ENCODE results near the gene HSPG2.
"Not testable (repeated sequence)": the region's sequence is repeated elsewhere in the genome, so short reads cannot be mapped to it uniquely, and the experiment has no call there.

Gene HSPG2

DNA sequence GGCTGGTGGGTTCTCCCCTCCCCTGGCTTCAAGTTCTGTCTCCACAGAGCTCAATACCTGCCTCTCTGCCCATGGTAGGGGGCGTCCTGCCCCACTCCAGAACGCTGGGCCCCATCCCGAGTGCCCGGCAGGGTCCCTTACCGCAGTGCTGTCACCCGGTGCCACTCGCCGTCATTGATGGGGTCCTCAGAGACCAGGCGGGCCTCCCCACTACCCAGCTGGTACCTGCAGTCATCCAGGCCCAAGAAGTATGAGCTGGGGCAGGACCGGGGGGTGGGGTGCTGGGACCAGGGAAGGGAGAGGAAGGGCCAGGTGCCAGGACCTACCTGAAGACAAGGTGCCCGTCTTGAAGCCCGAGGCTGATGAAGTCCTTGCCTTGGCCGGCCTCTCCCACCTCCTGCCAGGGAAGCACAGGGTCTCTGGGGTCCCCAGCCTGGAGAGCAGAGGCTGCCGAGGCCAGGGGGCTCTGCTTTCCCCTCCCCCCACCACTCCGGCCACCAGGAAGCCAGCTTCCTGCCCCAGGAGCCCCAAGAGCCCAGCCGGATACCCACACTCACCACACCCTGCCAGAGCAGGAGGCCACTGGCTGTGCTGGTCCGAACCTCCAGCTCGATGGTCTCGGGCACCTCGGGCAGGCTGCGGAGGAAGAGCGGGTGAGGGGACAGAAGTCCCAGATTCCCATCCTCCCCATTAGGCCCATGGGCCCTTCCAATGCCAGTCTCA lies 113.0 kb downstream of the HSPG2 start:
- DNase-seq (ENCODE audit: low read depth): no peak

GRCh38 chr1:21823206-21823979 lies 113.7 kb downstream of the HSPG2 start:
- no peak for DNase-seq (ENCODE audit: low read depth)

DNA sequence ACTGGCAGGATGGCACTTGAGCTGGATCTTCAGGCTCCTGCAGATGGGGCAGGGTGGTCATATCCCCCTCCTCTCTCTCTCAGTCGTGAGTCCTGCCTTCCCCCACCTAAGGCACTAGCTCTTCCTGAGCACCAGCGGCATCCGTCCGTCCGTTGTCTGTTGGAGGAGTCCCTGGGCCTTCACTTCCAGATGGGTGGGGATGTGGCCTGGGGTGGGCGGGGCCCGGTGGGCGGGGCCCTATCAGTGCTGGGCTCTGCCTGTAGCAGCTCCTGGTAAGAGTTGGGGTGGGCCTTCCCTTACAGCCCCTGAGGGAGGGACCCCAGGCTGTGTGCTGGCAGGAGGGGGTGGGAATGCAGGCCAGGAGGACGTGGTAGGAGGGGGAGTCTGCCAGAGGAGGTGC lies 114.8 kb downstream of the HSPG2 start:
- DNase-seq (ENCODE audit: low read depth): no peak

DNA sequence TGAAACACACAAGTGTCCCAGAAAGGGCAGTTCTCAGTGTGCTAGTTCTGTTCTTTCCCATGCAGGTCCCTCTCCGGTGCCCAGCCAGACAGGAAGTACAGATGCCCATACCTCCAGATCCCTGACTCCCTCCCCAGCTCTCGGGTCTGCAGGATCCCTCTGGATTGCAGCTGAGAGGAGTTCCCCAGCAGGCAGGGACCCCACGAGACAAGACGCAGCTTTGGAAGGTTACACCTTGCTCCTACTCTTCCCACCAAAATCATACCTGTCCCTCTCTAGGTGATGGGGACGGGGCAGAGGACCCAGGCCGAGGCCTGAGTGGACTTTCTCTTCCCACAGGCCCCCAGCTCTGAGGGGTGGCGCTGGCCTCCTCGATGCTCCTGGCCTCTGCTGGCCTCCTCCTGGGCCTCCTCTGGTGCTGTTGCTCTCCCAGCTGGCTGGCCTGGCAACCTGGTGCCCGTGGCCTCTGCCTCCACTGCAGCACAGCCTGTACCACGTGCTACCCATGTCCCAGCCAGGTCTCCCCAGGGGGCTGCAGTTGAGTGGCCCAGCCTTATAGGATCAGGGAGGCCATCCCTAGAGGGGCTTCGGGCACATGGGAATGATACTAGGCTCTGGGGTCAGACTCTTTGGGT lies 115.6 kb downstream of the HSPG2 start:
- no peak for DNase-seq (ENCODE audit: low read depth)

GRCh38 chr1:21820597-21821232 lies 116.4 kb downstream of the HSPG2 start:
- DNase-seq (ENCODE audit: low read depth): no peak

GRCh38 chr1:21818656-21819055 lies 118.5 kb downstream of the HSPG2 start:
- no peak for DNase-seq (ENCODE audit: low read depth)

GRCh38 chr1:21816602-21817302 lies 120.4 kb downstream of the HSPG2 start:
- no peak for DNase-seq (ENCODE audit: low read depth)

DNA sequence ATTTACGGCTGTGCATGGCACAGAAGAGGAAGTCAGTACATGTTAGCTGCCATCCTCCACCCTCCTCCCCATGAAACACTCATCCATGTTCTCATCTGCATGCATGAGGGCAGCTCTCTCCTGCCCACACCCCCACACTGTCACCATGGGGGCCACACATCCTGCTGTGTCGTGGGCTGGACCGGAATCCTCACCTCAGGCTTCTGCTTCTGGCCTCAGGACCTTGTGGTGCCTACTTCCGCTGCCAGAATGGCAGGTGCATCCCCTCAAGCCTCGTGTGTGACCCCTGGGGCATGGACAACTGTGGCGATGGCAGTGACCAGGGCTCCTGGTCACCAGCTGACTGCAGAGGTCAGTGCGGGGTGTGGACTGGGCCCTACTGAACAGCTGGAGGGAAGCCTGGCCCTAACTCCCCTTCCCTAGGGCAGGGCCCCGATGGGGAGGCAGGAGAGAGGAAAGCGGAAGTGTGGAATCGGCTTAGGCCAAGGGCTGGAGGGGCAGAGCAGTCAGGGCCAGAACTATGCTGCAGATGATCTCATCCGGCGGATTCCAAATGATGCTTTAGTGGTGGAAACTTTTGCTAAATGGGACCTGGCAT lies 121.3 kb downstream of the HSPG2 start:
- no peak for DNase-seq (ENCODE audit: low read depth)

DNA sequence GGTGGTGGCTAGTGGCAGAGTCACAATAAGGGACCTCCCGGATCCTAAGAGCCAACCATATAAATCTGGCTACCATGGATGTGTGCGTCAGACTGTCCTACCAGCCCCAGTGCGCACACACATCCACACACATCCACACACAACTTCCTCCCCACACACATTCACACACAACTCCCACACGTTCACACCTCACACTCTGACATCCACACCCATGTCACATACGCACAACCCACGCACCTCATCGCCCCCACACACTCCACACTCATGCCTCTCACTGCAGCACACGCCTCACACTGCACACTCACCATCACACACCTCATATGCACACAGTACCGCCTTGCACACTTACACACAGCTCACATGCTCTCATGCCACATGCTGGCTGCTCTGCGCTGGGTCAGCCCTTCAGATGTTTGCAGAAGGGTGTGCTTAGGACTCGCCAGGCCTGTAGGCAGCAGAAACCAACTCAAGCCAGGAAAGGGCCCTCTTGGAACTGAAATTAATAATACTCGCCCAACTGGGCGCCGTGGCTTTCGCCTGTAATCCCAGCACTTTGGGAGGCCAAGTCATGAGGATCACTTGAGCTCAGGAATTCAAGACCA lies 122.0 kb downstream of the HSPG2 start:
- no peak for DNase-seq (ENCODE audit: low read depth)

DNA sequence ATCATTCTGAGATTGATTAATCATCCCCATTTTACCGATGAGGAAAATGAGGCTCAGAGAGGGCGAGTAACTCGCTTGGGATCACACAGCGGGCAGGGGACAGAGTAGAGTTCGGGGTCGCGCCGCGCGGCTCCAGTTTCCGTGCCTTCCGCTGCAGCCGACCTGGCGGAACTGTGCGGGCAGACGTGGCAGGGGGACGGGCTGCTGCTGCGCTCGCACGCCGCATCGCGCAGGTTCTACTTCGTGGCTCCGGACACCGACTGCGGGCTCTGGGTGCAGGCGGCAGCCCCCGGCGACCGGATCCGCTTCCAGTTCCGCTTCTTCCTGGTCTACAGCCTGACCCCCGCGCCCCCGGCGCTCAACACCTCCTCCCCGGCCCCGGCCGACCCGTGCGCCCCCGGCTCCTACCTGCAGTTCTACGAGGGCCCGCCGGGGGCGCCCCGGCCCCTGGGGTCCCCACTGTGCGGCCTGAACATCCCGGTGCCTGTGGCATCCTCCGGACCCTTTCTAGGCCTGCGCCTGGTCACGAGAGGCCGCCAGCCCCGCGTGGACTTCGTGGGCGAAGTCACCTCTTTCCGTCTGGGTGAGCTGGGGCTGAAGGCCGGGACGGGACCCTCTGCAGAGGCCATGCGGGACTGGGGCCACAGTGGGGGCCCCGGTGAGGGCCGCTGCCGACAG lies 122.7 kb downstream of the HSPG2 start:
- DNase-seq (ENCODE audit: low read depth): no peak

GRCh38 chr1:21813542-21813941 lies 123.6 kb downstream of the HSPG2 start:
- DNase-seq (ENCODE audit: low read depth): no peak

GRCh38 chr1:21811875-21812305 lies 125.2 kb downstream of the HSPG2 start, which contains the start of gene LDLRAD2:
TSS of gene LDLRAD2 (plus strand) at chr1:21812265. CDS start at chr1:21812452, 187 bp downstream.
- DNase-seq (ENCODE audit: low read depth): no peak

- DNase-seq (ENCODE audit: low read depth): no peak
Measured at GRCh38 chr1:21804536-21804935, 132.6 kb downstream of the HSPG2 start.

DNA sequence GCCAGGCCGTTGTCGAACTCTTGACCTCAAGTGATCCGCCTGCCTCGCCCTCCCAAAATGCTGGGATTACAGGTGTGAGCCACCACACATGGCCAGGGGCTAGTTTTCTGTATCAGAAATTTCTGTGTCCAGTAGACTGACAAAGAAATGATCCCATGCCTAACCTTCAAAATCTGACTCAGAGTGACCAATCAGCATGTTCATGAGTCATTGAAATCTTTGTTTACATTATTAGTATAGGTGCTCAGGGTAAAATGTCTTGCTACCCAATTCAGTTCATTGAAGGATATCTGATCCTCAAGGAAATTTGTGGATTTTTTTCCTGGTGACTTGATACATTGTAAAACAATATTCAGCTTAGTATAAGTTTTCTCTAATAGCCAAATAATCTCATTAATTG lies 136.0 kb downstream of the HSPG2 start:
- no peak for DNase-seq (ENCODE audit: low read depth)

DNA sequence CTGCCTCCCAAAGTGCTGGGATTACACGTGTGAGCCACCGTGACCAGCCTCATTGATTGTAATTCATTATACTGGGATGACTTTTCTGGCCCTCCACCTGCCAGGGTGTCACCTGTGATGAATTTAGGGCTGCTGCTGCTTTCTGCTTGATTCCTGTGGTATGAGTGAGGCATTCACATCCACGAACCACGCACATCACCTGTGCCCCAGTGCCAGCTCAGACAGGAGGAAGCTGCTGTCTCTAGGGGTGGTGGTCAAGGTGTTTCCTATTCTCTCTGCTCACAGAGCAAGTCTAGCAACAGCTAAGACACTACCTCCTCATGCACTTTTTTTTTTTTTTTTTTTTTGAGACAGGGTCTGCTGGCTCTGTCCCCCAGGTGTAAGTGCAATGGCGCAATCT lies 137.4 kb downstream of the HSPG2 start:
- DNase-seq (ENCODE audit: low read depth): no peak

DNA sequence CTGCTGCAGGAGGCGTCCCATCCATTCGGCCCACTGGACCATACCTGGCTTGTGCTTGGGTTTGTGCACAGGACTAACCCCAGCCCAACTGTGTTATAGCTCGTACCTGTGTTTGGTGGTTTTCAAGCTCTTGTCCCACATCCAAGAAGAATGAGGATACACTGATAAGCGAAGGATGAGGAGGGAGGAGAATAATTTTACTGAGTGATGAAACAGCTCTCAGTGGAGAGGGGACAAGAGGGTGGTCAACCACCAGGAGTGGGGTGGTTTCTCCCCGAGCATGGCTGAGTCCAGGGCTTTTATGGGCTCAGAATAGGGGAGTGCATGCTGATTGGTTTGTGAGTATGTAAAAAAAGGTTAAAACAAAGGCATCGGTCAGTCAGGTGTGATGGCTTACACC lies 142.0 kb downstream of the HSPG2 start:
- DNase-seq (ENCODE audit: low read depth): no peak

DNA sequence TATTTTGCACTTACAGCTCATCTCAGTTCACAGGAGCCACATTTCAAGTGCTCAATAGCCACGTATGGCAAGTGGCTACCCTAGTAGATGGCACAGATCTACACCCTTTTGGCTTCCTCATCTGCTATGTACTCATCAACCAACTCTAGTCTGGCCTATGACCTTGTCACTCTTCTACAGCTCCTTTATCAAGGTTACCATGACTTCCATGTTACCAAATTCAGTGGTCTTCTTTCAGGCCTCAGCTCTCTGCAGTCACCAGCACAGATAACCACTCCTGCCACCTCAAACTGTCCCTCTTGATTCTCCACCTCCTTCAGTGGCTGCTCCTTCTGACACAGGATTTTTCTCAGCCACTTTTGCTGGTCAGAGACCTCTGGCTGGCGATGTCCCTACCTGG lies 142.5 kb downstream of the HSPG2 start:
- no peak for DNase-seq (ENCODE audit: low read depth)

DNA sequence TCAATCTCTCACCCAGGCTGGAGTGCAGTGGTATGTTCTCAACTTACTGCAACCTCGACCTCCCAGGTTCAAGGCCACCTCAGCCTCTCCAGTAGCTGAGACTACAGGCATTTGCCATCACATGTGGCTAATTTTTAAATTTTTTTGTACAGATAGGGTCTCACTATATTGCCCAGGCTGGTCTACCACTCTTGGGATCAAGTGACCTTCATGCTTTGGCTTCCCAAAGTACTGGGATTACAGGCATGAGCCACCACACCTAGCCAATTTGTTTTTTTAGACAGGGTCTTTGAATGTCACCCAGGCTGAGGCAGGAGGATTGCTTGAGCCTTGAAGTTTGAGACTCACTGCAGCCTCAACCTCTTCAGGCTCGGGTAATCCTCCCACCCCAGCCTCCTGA lies 144.0 kb downstream of the HSPG2 start:
- no peak for DNase-seq (ENCODE audit: low read depth)

DNA sequence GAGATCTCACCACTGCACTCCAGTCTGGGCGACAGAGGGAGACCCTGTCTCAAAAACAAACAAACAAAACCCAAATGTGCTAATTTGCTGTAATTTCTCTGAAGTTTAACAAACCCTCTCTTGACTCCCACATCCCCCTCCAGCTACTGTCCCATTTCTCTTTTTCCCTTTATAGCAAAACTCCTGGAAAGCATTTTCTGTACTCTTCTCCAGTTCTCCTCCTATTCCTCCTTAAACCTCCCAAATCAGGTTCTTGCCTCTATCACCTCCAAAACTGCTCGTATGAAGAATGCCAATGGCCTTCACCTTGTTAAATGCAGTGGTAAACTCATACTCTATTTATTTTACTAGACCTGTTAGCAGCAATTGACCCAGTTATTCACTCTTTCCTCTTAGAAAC lies 150.5 kb downstream of the HSPG2 start:
- DNase-seq (ENCODE audit: low read depth): no peak

- DNase-seq (ENCODE audit: low read depth): not testable (repeated sequence)
Measured at GRCh38 chr1:21785764-21786163, 151.3 kb downstream of the HSPG2 start.
